Type B pancreatic cell (in vitro differentiated cells): ENCODE data around the gene FARP1. TPM values are rescaled to one million over a fixed set of nuclear protein-coding genes. Genes with fewer than 3 reads are reported as not detected.

Experiments
- DNase-seq: peaks from one replicate; pipeline ENCODE4 v3.0.0; 2021; ENCODE audit warnings: mixed read lengths; ENCODE audit not compliant: unreplicated experiment; ENCODE audit errors: extremely low spot score
- H3K27ac Mint-ChIP-seq: 2 replicates; pipeline ENCODE4 v1.8.0; 2021; ENCODE audit warnings: mild to moderate bottlenecking, mixed read lengths
- H3K27me3 Mint-ChIP-seq: 2 replicates; pipeline ENCODE4 v1.8.0; 2021; ENCODE audit warnings: mixed read lengths
- H3K36me3 Mint-ChIP-seq: 2 replicates; pipeline ENCODE4 v1.8.0; 2021; ENCODE audit warnings: mixed read lengths
- H3K4me1 Mint-ChIP-seq: one replicate; pipeline ENCODE4 v1.8.0; 2021; ENCODE audit warnings: mixed read lengths; ENCODE audit not compliant: unreplicated experiment
- H3K4me3 Mint-ChIP-seq: 2 replicates; pipeline ENCODE4 v1.8.0; 2021; ENCODE audit warnings: mild to moderate bottlenecking, mixed read lengths
- H3K9me3 Mint-ChIP-seq: 2 replicates; pipeline ENCODE4 v1.8.0; 2021; ENCODE audit warnings: mixed read lengths
- total RNA-seq: library from RNA; stranded (reverse); gene quantifications from 2 replicates; pipeline ENCODE4 v1.2.1, GENCODE V29; 2021; ENCODE audit warnings: low replicate concordance
- TF ChIP-seq, protein P1 (sequence below): fragments of 200-600 bp; sonication (generic); conservative IDR thresholded peaks from 2 replicates; pipeline ENCODE4 v1.5.0; 2021; ENCODE audit warnings: antibody characterized with exemption, mild to moderate bottlenecking

FARP1 gene
- total RNA-seq, 1 donor from 2014 or later, result 195 TPM

- TF ChIP-seq, protein P1, sequence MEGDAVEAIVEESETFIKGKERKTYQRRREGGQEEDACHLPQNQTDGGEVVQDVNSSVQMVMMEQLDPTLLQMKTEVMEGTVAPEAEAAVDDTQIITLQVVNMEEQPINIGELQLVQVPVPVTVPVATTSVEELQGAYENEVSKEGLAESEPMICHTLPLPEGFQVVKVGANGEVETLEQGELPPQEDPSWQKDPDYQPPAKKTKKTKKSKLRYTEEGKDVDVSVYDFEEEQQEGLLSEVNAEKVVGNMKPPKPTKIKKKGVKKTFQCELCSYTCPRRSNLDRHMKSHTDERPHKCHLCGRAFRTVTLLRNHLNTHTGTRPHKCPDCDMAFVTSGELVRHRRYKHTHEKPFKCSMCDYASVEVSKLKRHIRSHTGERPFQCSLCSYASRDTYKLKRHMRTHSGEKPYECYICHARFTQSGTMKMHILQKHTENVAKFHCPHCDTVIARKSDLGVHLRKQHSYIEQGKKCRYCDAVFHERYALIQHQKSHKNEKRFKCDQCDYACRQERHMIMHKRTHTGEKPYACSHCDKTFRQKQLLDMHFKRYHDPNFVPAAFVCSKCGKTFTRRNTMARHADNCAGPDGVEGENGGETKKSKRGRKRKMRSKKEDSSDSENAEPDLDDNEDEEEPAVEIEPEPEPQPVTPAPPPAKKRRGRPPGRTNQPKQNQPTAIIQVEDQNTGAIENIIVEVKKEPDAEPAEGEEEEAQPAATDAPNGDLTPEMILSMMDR, result peak; percentile 70
- Mint-ChIP-seq H3K27ac (no peak overlapping the region), H3K4me1 (peaks cover 60% of the 10 kb centered on the region)
These were observed 4.6 kb downstream of the FARP1 start for GRCh38 chr13:98147521-98147920.

DNA sequence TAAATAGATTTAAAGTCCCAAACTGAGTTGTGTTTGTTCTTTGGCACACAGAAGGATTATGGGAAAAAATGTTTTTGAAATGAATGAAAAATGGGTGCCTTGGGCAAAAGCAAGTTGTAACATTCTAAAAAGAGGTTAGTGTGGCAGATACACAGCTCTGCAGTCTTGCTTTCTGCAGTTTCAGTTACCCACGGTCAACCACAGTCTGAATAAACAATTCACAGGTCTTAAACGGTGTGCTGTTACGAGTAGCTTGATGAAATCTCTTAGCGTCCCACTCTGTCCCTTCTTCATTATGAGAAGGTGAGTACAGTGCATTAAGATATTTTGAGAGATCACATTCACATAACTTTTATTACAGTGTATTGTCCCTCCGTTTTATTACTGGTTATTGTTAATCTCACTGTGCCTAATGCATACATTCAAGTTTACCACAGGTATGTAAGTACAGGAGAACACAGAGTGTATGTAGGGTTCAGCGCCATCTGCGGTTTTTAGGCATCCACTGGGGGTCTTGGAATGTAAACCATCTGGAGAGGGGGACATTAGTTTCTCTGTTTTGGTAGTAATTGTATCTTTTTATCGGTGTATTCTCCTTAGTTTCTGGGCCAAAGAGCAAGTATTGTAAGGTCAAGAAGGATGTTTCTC lies 8.1 kb downstream of the FARP1 start:
- Mint-ChIP-seq H3K4me1 (peaks cover 48% of the 10 kb centered on the region), H3K27me3 (no peaks in the 10 kb centered on the region), H3K9me3 (no peaks in the 10 kb centered on the region), H3K4me3 (peak overlapping the region; percentile 14), H3K27ac (peak overlapping the region; percentile 11), H3K36me3 (peaks cover 32% of the 10 kb centered on the region)
- DNase-seq, result no peak
- TF ChIP-seq, protein P1, result no peak

More at GRCh38 chr13:98147521-98147920, 4.6 kb downstream of the FARP1 start:
- peak overlapping the region; percentile 78 for H3K4me3 Mint-ChIP-seq
- DNase-seq, result no peak
- no peaks in the 10 kb centered on the region for H3K27me3 Mint-ChIP-seq
- H3K36me3 Mint-ChIP-seq, result peaks cover 28% of the 10 kb centered on the region
- H3K9me3 Mint-ChIP-seq, result no peaks in the 10 kb centered on the region

- H3K9me3 Mint-ChIP-seq, result peaks cover 3% of the 10 kb centered on the region
- H3K36me3 Mint-ChIP-seq, result peaks cover 30% of the 10 kb centered on the region
- H3K4me3 Mint-ChIP-seq, result no peak overlapping the region
- TF ChIP-seq, protein P1, result no peak
- DNase-seq, result no peak
- H3K27me3 Mint-ChIP-seq, result no peaks in the 10 kb centered on the region
- no peak overlapping the region for H3K27ac Mint-ChIP-seq
- peaks cover 44% of the 10 kb centered on the region for H3K4me1 Mint-ChIP-seq
These were observed 12.7 kb downstream of the FARP1 start for GRCh38 chr13:98155475-98156109.

DNA sequence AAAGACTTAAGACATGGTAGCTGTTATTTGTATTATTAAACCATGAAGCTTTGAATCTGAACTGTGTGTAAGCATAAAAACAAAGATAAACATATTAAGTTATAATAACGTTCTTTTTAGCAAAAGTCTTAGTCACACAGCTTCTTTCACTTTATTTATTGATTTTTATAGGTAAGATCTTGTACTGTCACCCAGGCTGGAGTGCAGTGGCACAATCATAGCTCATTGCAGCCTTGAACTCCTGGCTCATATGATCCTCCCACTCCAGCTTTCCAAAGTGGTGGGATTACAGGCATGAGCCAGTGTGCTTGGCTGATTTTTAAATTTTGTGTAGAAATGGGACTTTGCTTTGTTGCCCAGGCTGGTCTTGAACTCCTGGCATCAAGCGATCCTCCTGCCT lies 13.4 kb downstream of the FARP1 start:
- Mint-ChIP-seq H3K4me1 (peaks cover 38% of the 10 kb centered on the region), H3K27me3 (no peaks in the 10 kb centered on the region), H3K9me3 (peaks cover 3% of the 10 kb centered on the region), H3K27ac (no peak overlapping the region), H3K36me3 (peaks cover 26% of the 10 kb centered on the region), H3K4me3 (no peak overlapping the region)
- no peak for DNase-seq
- TF ChIP-seq, protein P1, result no peak

DNA sequence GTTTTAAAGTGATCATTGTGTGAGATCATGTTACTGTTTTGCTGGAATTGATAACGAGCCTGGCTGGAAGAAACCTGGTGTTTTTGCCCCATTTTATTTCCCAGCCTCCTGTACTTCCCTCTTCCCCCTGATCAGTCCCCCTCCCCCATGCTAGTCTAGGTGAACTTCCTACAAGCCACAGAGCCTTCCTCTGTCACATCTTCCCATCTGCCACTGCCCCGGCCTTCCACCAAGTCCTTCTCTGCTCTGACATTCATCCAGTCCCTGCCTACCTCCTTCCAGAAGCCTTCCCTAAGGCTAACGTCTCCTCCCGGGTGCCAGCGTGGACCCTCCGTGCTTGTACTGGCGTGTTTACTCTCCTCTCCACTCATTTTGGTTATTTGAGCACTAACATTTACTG lies 14.3 kb downstream of the FARP1 start:
- TF ChIP-seq, protein P1, result no peak
- peak overlapping the region; percentile 5 for H3K4me3 Mint-ChIP-seq
- no peak for DNase-seq
- peak overlapping the region; percentile 5 for H3K27ac Mint-ChIP-seq
- peaks cover 3% of the 10 kb centered on the region for H3K9me3 Mint-ChIP-seq
- peaks cover 29% of the 10 kb centered on the region for H3K36me3 Mint-ChIP-seq
- H3K27me3 Mint-ChIP-seq, result no peaks in the 10 kb centered on the region
- peaks cover 36% of the 10 kb centered on the region for H3K4me1 Mint-ChIP-seq
